Astrocyte (in vitro differentiated cells and primary cell): ENCODE results near the gene HLA-B. TPM values are rescaled to one million over a fixed set of nuclear protein-coding genes. Genes with fewer than 3 reads are reported as not detected.

Source experiments
- DNase-seq: peaks from one replicate; pipeline ENCODE4 v3.0.0-alpha.2; 2010; ENCODE audit warnings: low read depth
- FAIRE-seq: peaks from 2 replicates; lab custom pipeline; 2011; peaks lifted over from hg19 to GRCh38; lab: Jason Lieb, UNC
- H2AFZ ChIP-seq: 2 replicates; pipeline ENCODE4 v1.6.0; 2012; ENCODE audit warnings: low read depth, low read length, inconsistent platforms
- H3K27ac ChIP-seq: 2 replicates; pipeline ENCODE4 v1.5.1; 2011; ENCODE audit warnings: low read depth, low read length, inconsistent platforms
- H3K27me3 ChIP-seq: 2 replicates; pipeline ENCODE4 v1.6.0; 2011; ENCODE audit warnings: low read length, inconsistent platforms; ENCODE audit not compliant: insufficient read depth
- H3K36me3 ChIP-seq: 2 replicates; pipeline ENCODE4 v1.5.1; 2011; ENCODE audit warnings: low read length, inconsistent platforms; ENCODE audit not compliant: insufficient read depth
- H3K4me1 ChIP-seq: 2 replicates; pipeline ENCODE4 v1.5.1; 2011; ENCODE audit warnings: low read length, inconsistent platforms; ENCODE audit not compliant: insufficient read depth
- H3K4me2 ChIP-seq: 2 replicates; pipeline ENCODE4 v1.6.0; 2012; ENCODE audit warnings: low read length, inconsistent platforms
- H3K4me3 ChIP-seq: 2 replicates; pipeline ENCODE4 v1.5.1; 2011; ENCODE audit warnings: low read depth, mild to moderate bottlenecking, low read length, inconsistent platforms; ENCODE audit not compliant: insufficient read depth
- H3K79me2 ChIP-seq: 2 replicates; pipeline ENCODE4 v1.6.0; 2012; ENCODE audit warnings: mild to moderate bottlenecking, low read length, inconsistent platforms; ENCODE audit not compliant: insufficient read depth
- H3K9ac ChIP-seq: 2 replicates; pipeline ENCODE4 v1.6.0; 2012; ENCODE audit warnings: mild to moderate bottlenecking, low read length, inconsistent platforms
- H3K9me3 ChIP-seq: 2 replicates; pipeline ENCODE4 v1.5.1; 2012; ENCODE audit warnings: low read depth, mild to moderate bottlenecking, low read length, inconsistent platforms; ENCODE audit not compliant: insufficient read depth
- H4K20me1 ChIP-seq: 2 replicates; pipeline ENCODE4 v1.6.0; 2012; ENCODE audit warnings: low read length, inconsistent platforms; ENCODE audit not compliant: insufficient read depth
- H3K27ac Mint-ChIP-seq: one replicate; pipeline ENCODE4 v1.8.0; 2021; ENCODE audit warnings: mild to moderate bottlenecking, mixed read lengths; ENCODE audit not compliant: unreplicated experiment
- H3K27me3 Mint-ChIP-seq: one replicate; pipeline ENCODE4 v1.8.0; 2021; ENCODE audit warnings: low read depth, mixed read lengths; ENCODE audit not compliant: unreplicated experiment
- H3K36me3 Mint-ChIP-seq: one replicate; pipeline ENCODE4 v1.8.0; 2021; ENCODE audit warnings: low read depth, mixed read lengths; ENCODE audit not compliant: unreplicated experiment
- H3K4me1 Mint-ChIP-seq: one replicate; pipeline ENCODE4 v1.8.0; 2021; ENCODE audit warnings: low read depth, mixed read lengths; ENCODE audit not compliant: unreplicated experiment
- H3K4me3 Mint-ChIP-seq: one replicate; pipeline ENCODE4 v1.8.0; 2021; ENCODE audit warnings: mild to moderate bottlenecking, moderate library complexity, mixed read lengths; ENCODE audit not compliant: unreplicated experiment
- H3K9me3 Mint-ChIP-seq: one replicate; pipeline ENCODE4 v1.8.0; 2021; ENCODE audit warnings: mild to moderate bottlenecking, mixed read lengths; ENCODE audit not compliant: unreplicated experiment
- CTCF ChIP-seq: IDR thresholded peaks from 2 replicates; pipeline ENCODE4 v1.5.1; 2011; ENCODE audit warnings: low read depth, mild to moderate bottlenecking, inconsistent platforms, low read length, moderate library complexity; ENCODE audit not compliant: insufficient read depth
- EZH2 ChIP-seq: IDR thresholded peaks from 2 replicates; pipeline ENCODE4 v1.6.1; 2012; ENCODE audit warnings: mild to moderate bottlenecking, low read length, inconsistent platforms; ENCODE audit not compliant: insufficient read depth
- total RNA-seq: library from RNA; stranded (reverse); gene quantifications from 2 replicates; pipeline ENCODE4 v1.2.1, GENCODE V29; 2021

HLA-B gene
- total RNA-seq, 1 donor from 2014 or later, result 1,493 TPM

GRCh38 chr6:31350196-31351032 is 6.6 kb downstream of the HLA-B start:
- Histone ChIP-seq H3K79me2 (no peaks in the 10 kb centered on the region), H3K36me3 (no peaks in the 10 kb centered on the region), H2AFZ (no peak overlapping the region), H3K4me2 (no peak overlapping the region), H3K27ac (no peak overlapping the region), H3K27me3 (peaks cover 13% of the 10 kb centered on the region), H3K9ac (no peak overlapping the region), H3K9me3 (no peaks in the 10 kb centered on the region), H4K20me1 (peaks cover 15% of the 10 kb centered on the region), H3K4me1 (no peaks in the 10 kb centered on the region), H3K4me3 (no peak overlapping the region)
- FAIRE-seq (no peak), DNase-seq (no peak)
- H3K4me1 Mint-ChIP-seq, result peaks cover 19% of the 10 kb centered on the region
- no peak for TF ChIP-seq CTCF
- TF ChIP-seq EZH2, result no peak
- peaks cover 6% of the 10 kb centered on the region for H3K9me3 Mint-ChIP-seq
- H3K36me3 Mint-ChIP-seq, result peaks cover 26% of the 10 kb centered on the region
- H3K4me3 Mint-ChIP-seq, result no peak overlapping the region
- H3K27me3 Mint-ChIP-seq, result peaks cover 18% of the 10 kb centered on the region
- H3K27ac Mint-ChIP-seq, result no peak overlapping the region

GRCh38 chr6:31349301-31349700 is 7.7 kb downstream of the HLA-B start:
- TF ChIP-seq CTCF (no peak), EZH2 (no peak)
- Histone ChIP-seq H3K79me2 (no peaks in the 10 kb centered on the region), H4K20me1 (peaks cover 4% of the 10 kb centered on the region), H3K4me1 (no peaks in the 10 kb centered on the region), H3K9ac (no peak overlapping the region), H3K27me3 (peaks cover 13% of the 10 kb centered on the region), H3K9me3 (no peaks in the 10 kb centered on the region), H3K27ac (no peak overlapping the region), H3K36me3 (no peaks in the 10 kb centered on the region), H3K4me3 (no peak overlapping the region), H2AFZ (no peak overlapping the region), H3K4me2 (no peak overlapping the region)
- H3K27me3 Mint-ChIP-seq, result peaks cover 21% of the 10 kb centered on the region
- peaks cover 19% of the 10 kb centered on the region for H3K36me3 Mint-ChIP-seq
- H3K4me3 Mint-ChIP-seq, result no peak overlapping the region
- H3K4me1 Mint-ChIP-seq, result peaks cover 9% of the 10 kb centered on the region
- H3K27ac Mint-ChIP-seq, result no peak overlapping the region
- H3K9me3 Mint-ChIP-seq, result peaks cover 8% of the 10 kb centered on the region
- FAIRE-seq, result no peak
- no peak for DNase-seq
